ENCODE measurements around the gene RSL1D1.
A peak's percentile ranks its signal among the peaks of the same experiment; 100 is the strongest.
"Not testable (repeated sequence)": the region's sequence is repeated elsewhere in the genome, so short reads cannot be mapped to it uniquely, and the experiment has no call there.

RSL1D1 gene

GRCh38 chr16:11797166-11797956, 54.0 kb downstream of the RSL1D1 start, which contains the start of gene ZC3H7A:
Gene ZC3H7A (minus strand): TSS chr16:11797258. CDS start chr16:11782354, 14,904 bp downstream.
- DNase-seq, result peak; percentile 95

GRCh38 chr16:11796227-11797165, 54.8 kb downstream of the RSL1D1 start:
- peak; percentile 6 for DNase-seq

DNA sequence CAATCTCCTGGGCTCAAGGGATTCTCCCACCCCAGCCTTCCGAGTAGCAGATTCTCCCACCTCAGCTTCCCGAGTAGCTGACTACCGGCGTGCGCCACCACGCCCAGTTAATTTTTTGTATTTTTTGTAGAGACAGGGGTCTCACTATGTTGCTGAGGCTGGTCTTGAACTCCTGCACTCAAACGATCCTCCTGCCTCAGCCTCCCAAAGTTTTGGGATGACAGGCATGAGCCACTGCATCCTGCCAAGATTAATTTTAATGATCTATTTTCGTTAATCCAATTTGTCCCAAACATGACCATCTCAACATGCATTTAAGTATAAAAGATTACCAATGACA, 55.5 kb downstream of the RSL1D1 start:
- DNase-seq, result no peak

DNA sequence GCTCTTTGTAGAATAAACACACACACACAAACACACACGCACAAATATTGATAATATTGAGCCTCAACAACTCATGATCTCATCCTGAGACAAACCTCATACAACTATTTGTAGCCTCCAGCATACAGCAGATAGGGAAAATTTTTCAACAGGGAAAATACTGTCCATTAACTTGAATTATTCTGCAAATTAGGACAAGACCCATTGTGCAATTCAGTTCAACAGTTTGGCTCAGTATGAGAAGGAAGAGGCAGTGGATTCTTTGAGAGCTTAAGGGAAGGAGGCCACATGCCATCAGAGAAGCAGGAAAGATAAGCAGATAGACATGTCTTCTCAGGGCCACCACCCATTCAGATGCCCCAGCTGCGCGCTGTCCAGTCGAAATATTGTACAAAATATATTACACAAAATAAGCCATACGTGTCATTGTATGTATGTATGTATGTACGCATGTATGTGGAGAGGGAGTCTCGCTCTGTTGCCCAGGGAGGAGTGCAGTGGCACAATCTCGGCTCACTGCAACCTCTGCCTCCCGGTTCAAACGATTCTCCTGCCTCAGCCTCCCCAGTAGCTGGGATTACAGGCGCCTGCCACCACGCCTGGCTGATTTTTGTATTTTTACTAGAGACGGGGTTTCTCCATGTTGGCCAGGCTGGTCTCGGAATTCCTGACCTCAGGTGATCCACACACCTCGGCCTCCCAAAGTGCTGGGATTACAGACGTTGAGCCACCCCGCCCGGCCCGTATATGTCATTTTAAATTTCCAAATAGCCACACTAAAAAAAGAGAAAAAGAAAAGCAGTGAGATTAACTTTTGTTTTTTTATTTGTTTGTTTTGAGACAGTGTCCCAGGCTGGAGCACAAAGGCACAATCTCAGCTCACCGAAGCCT, 56.1 kb downstream of the RSL1D1 start:
- DNase-seq, result no peak

GRCh38 chr16:11794447-11794846, 56.9 kb downstream of the RSL1D1 start:
- no peak for DNase-seq

DNA sequence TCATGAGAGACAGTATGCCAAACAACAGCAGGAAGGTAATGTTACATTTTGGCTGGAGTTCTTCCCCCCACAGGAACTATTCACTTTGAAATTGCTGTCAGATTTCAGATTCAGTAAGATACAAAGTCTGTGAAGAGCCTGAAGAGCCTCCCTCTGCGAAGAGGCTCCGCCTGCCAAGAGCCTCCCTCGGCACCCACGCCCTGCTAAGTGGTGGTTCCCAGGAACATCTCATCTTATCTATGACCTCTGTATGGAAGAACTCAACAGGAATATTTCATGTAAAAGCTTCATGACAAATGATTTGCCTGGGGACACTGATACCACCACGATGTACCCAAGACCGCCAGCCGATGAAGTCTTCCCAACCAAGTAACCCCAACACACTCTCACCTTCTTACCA, 57.5 kb downstream of the RSL1D1 start:
- no peak for DNase-seq

DNA sequence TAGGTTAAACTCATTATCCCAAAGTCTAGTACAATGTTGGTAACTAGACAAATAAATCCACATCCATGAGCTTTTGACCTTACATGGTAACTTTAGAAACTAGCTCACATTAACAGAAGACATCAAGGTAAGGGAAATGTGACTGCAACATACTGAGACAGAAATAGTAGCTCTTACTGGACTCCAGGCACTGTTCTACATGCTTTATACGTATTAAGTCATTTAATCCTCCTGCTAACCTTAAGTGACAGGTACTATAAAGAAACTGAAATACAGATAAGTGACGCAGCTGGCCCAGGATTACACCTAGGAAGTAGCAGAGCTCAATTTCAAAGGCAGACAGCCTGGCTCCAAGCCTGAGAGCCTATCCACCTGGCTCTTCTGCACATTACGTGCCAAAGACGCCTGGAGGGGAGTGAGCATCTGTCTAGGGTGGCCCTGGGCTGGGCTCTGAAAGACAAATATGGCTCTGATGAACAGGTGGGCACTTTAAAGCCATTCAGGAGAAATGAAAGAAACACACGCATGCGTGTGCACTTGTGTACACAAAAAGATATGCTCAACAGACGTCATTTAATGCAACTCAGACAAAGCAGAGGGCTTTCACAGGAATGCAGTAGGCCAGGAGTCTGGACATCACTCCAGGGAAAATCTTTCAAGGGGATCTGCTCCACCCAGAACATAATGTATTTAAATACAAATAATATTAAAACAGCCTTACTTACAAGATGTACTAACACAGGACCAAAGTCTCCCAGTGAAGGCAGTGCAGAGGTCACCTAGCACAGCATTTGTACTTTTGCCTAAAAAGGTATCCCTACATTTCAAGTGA, 58.7 kb downstream of the RSL1D1 start:
- peak; percentile 94 for DNase-seq

GRCh38 chr16:11791144-11791828, 60.1 kb downstream of the RSL1D1 start:
- DNase-seq, result no peak

DNA sequence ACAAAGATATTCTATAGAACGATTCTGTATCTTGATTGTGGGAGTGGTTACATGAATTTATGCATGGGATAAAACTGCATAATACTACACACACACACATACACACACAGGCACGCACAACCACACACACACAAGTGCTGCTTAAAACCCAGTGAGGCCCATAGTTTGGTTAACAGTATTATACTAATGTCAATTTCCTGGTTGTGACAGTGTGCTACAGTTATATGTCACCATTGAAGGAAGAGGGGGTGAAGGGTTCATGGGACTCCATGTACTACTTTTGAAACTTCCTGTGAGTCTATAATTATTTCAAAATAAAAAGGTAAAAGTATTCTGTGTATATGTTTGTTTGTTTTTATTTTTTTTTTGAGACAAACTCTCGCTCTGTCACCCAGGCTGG, 62.4 kb downstream of the RSL1D1 start:
- no peak for DNase-seq

DNA sequence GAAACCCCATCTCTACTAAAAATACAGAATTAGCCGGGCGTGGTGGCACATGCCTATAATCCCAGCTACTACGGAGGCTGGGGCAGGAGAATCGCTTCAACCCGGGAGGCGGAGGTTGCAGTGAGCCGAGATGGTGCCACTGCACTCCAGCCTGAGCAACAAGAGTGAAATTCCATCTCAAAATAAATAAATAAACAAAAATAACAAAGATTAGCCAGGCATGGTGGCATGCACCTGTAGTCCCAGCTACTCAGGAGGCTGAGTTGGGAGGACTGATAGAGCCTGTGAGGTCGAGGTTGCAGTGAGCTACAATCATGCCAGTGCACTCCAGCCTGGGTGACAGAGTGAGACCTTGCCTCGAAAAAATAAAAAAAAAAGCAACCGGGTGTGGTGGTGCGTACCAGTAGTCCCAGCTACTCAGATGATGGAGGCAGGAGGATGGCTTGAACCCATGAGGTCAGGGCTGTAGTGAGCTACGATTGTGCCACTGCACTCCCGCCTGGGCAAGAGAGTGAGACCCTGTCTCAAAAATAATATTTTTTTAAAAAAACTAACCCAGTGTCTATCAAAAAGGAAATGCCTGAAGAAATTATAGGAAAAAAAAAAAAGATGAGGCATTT, 66.3 kb downstream of the RSL1D1 start:
- not testable (repeated sequence) for DNase-seq

DNA sequence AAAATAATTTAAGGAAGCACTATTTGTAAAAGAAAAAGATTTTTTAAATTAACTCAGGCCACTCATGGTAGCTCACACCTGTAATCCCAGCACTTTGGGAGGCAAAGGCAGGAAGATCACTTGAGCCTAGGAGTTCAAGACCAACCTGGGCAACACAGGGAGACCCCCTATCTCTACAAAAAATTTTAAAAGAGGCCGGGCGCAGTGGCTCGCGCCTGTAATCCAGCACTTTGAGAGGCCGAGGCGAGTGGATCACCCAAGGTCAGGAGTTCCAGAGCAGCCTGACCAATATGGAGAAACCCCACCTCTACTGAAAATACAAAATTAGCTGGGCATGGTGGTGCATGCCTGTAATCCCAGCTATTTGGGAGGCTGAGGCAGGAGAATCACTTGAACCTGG, 67.0 kb downstream of the RSL1D1 start:
- not testable (repeated sequence) for DNase-seq

GRCh38 chr16:11784038-11784369, 67.3 kb downstream of the RSL1D1 start:
- DNase-seq, result no peak

Measured in COR-L47 (cell line).